ENCODE measurements around the gene SCN2A. TPM values are rescaled to one million over a fixed set of nuclear protein-coding genes. Genes with fewer than 3 reads are reported as not detected.

SCN2A gene
- total RNA-seq, 2 donors from 2014 or later: 1.8 TPM; not detected in 1

DNA sequence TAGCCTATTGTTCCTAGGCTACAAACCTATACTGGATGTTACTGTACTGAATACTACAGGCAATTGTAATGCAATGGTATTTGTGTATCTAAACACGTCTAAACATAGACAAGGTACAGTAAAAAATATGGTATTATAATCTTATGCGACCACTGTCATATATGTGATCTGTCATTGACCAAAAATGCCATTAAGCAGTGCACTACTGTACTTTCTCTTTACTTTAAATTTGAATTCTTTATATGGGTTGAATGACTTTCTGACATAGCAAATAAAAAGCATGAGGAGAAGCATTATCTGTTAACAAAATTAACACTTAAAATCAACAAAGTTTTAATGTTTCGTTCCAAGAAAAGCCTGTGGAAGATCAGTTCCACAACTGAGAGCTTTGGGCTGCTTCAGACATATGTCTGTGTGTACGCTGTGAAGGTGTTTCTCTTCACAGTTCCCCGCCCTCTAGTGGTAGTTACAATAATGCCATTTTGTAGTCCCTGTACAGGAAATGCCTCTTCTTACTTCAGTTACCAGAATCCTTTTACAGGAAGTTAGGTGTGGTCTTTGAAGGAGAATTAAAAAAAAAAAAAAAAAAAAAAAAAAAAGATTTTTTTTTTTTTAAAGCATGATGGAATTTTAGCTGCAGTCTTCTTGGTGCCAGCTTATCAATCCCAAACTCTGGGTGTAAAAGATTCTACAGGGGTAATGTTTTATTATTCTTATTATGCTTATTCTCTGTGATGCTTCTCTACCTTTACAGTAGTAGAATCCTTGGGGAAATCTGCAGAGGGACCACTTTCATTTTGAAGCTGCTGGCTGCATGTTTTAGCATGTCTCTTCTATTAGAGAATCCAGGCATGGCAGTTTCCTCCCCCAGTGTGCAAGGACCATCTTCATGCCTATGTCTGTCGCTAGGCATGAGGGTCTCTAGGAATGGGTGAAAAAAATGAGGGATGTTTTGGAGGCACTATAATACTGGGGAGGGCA, 54.5 kb downstream of the SCN2A start:
- TF ChIP-seq, protein P1, sequence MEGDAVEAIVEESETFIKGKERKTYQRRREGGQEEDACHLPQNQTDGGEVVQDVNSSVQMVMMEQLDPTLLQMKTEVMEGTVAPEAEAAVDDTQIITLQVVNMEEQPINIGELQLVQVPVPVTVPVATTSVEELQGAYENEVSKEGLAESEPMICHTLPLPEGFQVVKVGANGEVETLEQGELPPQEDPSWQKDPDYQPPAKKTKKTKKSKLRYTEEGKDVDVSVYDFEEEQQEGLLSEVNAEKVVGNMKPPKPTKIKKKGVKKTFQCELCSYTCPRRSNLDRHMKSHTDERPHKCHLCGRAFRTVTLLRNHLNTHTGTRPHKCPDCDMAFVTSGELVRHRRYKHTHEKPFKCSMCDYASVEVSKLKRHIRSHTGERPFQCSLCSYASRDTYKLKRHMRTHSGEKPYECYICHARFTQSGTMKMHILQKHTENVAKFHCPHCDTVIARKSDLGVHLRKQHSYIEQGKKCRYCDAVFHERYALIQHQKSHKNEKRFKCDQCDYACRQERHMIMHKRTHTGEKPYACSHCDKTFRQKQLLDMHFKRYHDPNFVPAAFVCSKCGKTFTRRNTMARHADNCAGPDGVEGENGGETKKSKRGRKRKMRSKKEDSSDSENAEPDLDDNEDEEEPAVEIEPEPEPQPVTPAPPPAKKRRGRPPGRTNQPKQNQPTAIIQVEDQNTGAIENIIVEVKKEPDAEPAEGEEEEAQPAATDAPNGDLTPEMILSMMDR (IDR thresholded peaks at IDR 0.05): peak; percentile 69
- peak overlapping the region; percentile 27 for H3K4me3 ChIP-seq
- H3K27me3 ChIP-seq (replicated peaks; ENCODE audit: insufficient read depth): no peaks in the 10 kb centered on the region
- H3K36me3 ChIP-seq: no peaks in the 10 kb centered on the region
- peak; percentile 95 for ATAC-seq (ENCODE audit: insufficient number of reproducible peaks, low FRiP score, low read depth)
- H3K4me1 ChIP-seq (ENCODE audit: control insufficient read depth in 1 of 2, low read depth in 2 of 2): no peaks in the 10 kb centered on the region
- H3K9me3 ChIP-seq: no peaks in the 10 kb centered on the region
- H3K27ac ChIP-seq: no peak overlapping the region
- no peak for DNase-seq (ENCODE audit: low spot score)

- Histone ChIP-seq H3K27me3 (replicated peaks; ENCODE audit: insufficient read depth) (no peaks in the 10 kb centered on the region), H3K9me3 (no peaks in the 10 kb centered on the region), H3K4me3 (no peak overlapping the region), H3K27ac (no peak overlapping the region), H3K36me3 (no peaks in the 10 kb centered on the region), H3K4me1 (ENCODE audit: control insufficient read depth in 1 of 2, low read depth in 2 of 2) (no peaks in the 10 kb centered on the region)
- TF ChIP-seq, protein P1 (IDR thresholded peaks at IDR 0.05): no peak
- DNase-seq (ENCODE audit: low spot score) (no peak), ATAC-seq (ENCODE audit: insufficient number of reproducible peaks, low FRiP score, low read depth) (no peak)
These were observed 55.7 kb downstream of the SCN2A start for GRCh38 chr2:165294912-165295311.

DNA sequence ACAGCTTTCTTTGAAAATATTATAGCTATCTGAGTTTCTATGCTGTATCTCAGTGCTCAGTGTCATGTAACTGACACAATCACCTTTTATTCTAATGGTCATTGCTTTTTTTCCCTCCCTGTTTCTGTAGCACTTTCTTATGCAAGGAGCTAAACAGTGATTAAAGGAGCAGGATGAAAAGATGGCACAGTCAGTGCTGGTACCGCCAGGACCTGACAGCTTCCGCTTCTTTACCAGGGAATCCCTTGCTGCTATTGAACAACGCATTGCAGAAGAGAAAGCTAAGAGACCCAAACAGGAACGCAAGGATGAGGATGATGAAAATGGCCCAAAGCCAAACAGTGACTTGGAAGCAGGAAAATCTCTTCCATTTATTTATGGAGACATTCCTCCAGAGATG, 56.4 kb downstream of the SCN2A start:
- H3K27me3 ChIP-seq (replicated peaks; ENCODE audit: insufficient read depth): no peaks in the 10 kb centered on the region
- H3K9me3 ChIP-seq: no peaks in the 10 kb centered on the region
- H3K36me3 ChIP-seq: no peaks in the 10 kb centered on the region
- H3K4me1 ChIP-seq (ENCODE audit: control insufficient read depth in 1 of 2, low read depth in 2 of 2): no peaks in the 10 kb centered on the region
- ATAC-seq (ENCODE audit: insufficient number of reproducible peaks, low FRiP score, low read depth) (no peak), DNase-seq (ENCODE audit: low spot score) (no peak)
- TF ChIP-seq, protein P1 (IDR thresholded peaks at IDR 0.05): no peak
- no peak overlapping the region for H3K4me3 ChIP-seq
- H3K27ac ChIP-seq: no peak overlapping the region

GRCh38 chr2:165305391-165306096, 66.3 kb downstream of the SCN2A start:
- no peaks in the 10 kb centered on the region for H3K4me1 ChIP-seq (ENCODE audit: control insufficient read depth in 1 of 2, low read depth in 2 of 2)
- no peaks in the 10 kb centered on the region for H3K9me3 ChIP-seq
- H3K27me3 ChIP-seq (replicated peaks; ENCODE audit: insufficient read depth): no peaks in the 10 kb centered on the region
- TF ChIP-seq, protein P1 (IDR thresholded peaks at IDR 0.05): no peak
- ATAC-seq (ENCODE audit: insufficient number of reproducible peaks, low FRiP score, low read depth) (no peak), DNase-seq (ENCODE audit: low spot score) (no peak)
- H3K4me3 ChIP-seq: no peak overlapping the region
- H3K27ac ChIP-seq: no peak overlapping the region
- H3K36me3 ChIP-seq: no peaks in the 10 kb centered on the region

DNA sequence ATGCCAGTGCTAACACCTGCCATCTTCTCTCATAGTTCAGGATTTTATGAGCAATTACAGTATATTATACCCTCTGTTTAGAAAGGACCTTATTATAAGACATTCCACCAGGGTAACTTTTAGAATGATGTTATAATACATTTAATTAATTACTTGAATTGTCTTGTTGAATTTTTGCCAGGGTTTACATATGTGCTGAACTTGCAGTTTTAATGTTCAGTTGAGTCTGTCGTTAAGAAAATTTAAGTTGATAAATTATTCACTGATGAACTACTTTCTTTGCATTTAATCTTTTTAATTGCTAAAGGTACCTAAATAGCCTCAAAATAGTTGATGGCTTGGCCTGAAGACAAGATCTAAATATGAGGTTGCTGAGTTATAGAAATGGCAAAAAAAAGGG, 68.1 kb downstream of the SCN2A start:
- Histone ChIP-seq H3K27me3 (replicated peaks; ENCODE audit: insufficient read depth) (no peaks in the 10 kb centered on the region), H3K27ac (no peak overlapping the region), H3K36me3 (no peaks in the 10 kb centered on the region), H3K4me3 (no peak overlapping the region), H3K4me1 (ENCODE audit: control insufficient read depth in 1 of 2, low read depth in 2 of 2) (no peaks in the 10 kb centered on the region), H3K9me3 (no peaks in the 10 kb centered on the region)
- DNase-seq (ENCODE audit: low spot score) (no peak), ATAC-seq (ENCODE audit: insufficient number of reproducible peaks, low FRiP score, low read depth) (no peak)
- TF ChIP-seq, protein P1 (IDR thresholded peaks at IDR 0.05): no peak

Data from thoracic aorta (tissue), 2 donors.